Keratinocyte (primary cell): ENCODE data around the gene XKR8. TPM values are rescaled to one million over a fixed set of nuclear protein-coding genes. Genes with fewer than 3 reads are reported as not detected.

Experiments used
- DNase-seq: peaks from one replicate; pipeline ENCODE4 v3.0.0-alpha.2; 2011; ENCODE audit warnings: low read depth, missing footprints, low spot score
- FAIRE-seq: peaks from 2 replicates; lab custom pipeline; 2011; peaks lifted over from hg19 to GRCh38; lab: Jason Lieb, UNC
- H2AFZ ChIP-seq: 2 replicates; pipeline ENCODE4 v1.6.0; 2012; ENCODE audit warnings: low read length, control low read depth, inconsistent platforms; ENCODE audit not compliant: control insufficient read depth
- H3K27ac ChIP-seq: 2 replicates; pipeline ENCODE4 v1.5.1; 2011; ENCODE audit warnings: low read length; ENCODE audit not compliant: control insufficient read depth, insufficient read depth
- H3K27me3 ChIP-seq: 3 replicates; pipeline ENCODE4 v1.6.0; 2011; ENCODE audit warnings: low read length; ENCODE audit not compliant: control insufficient read depth, insufficient read depth; ENCODE audit errors: extremely low read depth
- H3K36me3 ChIP-seq, 2 experiments: 2 replicates in 1 of 2; 3 replicates in 1 of 2; pipeline ENCODE4 v1.5.1; 2011; ENCODE audit warnings: low read length in 2 of 2, mild to moderate bottlenecking in 1 of 2; ENCODE audit not compliant: control insufficient read depth in 2 of 2, insufficient read depth in 2 of 2; ENCODE audit errors: extremely low read depth in 1 of 2
- H3K4me1 ChIP-seq: 3 replicates; pipeline ENCODE4 v1.5.1; 2011; ENCODE audit warnings: low read length; ENCODE audit not compliant: control insufficient read depth, insufficient read depth; ENCODE audit errors: extremely low read depth
- H3K4me2 ChIP-seq: 3 replicates; pipeline ENCODE4 v1.6.0; 2011; ENCODE audit warnings: low read depth, low read length; ENCODE audit not compliant: control insufficient read depth, insufficient read depth; ENCODE audit errors: extremely low read depth
- H3K4me3 ChIP-seq, 3 experiments: fragments of 200-600 bp in 1 of 3; sonication (generic) in 1 of 3; 2 replicates in 2 of 3; 3 replicates in 1 of 3; pipeline ENCODE4 v1.5.1; 2011 to 2016; ENCODE audit warnings: low read length in 3 of 3, mild to moderate bottlenecking in 3 of 3, control low read depth in 2 of 3, inconsistent platforms in 1 of 3, low read depth in 1 of 3, mixed read lengths in 1 of 3, mixed run types in 1 of 3, moderate library complexity in 1 of 3; ENCODE audit not compliant: control insufficient read depth in 2 of 3, insufficient read depth in 2 of 3; ENCODE audit errors: extremely low read depth in 1 of 3
- H3K79me2 ChIP-seq: 2 replicates; pipeline ENCODE4 v1.6.0; 2012; ENCODE audit warnings: low read length; ENCODE audit not compliant: control insufficient read depth, insufficient read depth
- H3K9ac ChIP-seq: 3 replicates; pipeline ENCODE4 v1.6.0; 2011; ENCODE audit warnings: low read length; ENCODE audit not compliant: control insufficient read depth, insufficient read depth; ENCODE audit errors: extremely low read depth
- H3K9me1 ChIP-seq: 3 replicates; pipeline ENCODE4 v1.6.0; 2011; ENCODE audit warnings: low read length; ENCODE audit not compliant: control insufficient read depth, insufficient read depth; ENCODE audit errors: extremely low read depth
- H3K9me3 ChIP-seq: 2 replicates; pipeline ENCODE4 v1.5.1; 2012; ENCODE audit warnings: low read depth, low read length; ENCODE audit not compliant: control insufficient read depth
- H4K20me1 ChIP-seq: 3 replicates; pipeline ENCODE4 v1.6.0; 2011; ENCODE audit warnings: low read length; ENCODE audit not compliant: control insufficient read depth, insufficient read depth; ENCODE audit errors: extremely low read depth
- CTCF ChIP-seq, 3 experiments: IDR thresholded peaks in 1 of 3; conservative IDR thresholded peaks in 1 of 3; optimal IDR thresholded peaks in 1 of 3; 2 replicates in 2 of 3; 3 replicates in 1 of 3; pipeline versions ENCODE3 to v1.5.1; 2011; ENCODE audit warnings: low read length in 3 of 3, mild to moderate bottlenecking in 3 of 3, moderate library complexity in 2 of 3, control low read depth in 1 of 3, inconsistent platforms in 1 of 3; ENCODE audit not compliant: insufficient read depth in 2 of 3; ENCODE audit errors: extremely low read depth in 1 of 3
- EZH2 ChIP-seq: IDR thresholded peaks from one replicate; pipeline ENCODE4 v1.6.1; 2012; ENCODE audit warnings: inconsistent platforms, mild to moderate bottlenecking, low read length, moderate library complexity
- dilution Hi-C: fragments of 300-500 bp; cut with MboI; formaldehyde crosslinking; loops from one replicate; pipeline ENCODE4 v1.7.0; 2020; ENCODE audit warnings: low sequenced_read_pairs; ENCODE audit not compliant: extremely low pct_ligation_motif_present
- polyA plus RNA-seq, 5 experiments: library from polyadenylated mRNA; depleted of rRNA in 3 of 5; stranded (reverse) in 3 of 5; stranded (forward) in 1 of 5; unstranded in 1 of 5; fragments of >200 nt; gene quantifications; 1 replicate in 1 of 5; 2 replicates in 3 of 5; 3 replicates in 1 of 5; pipeline versions ENCODE4 v1.2.1 to v1.2.3, GENCODE V29; 2011 to 2012; ENCODE audit warnings: missing spikeins in 2 of 5, low read depth in 1 of 5, low replicate concordance in 1 of 5

The XKR8 gene
- polyA plus RNA-seq, 1 donor (not counting 4 experiments of a cell fraction or from before 2014, with no cell fraction given), result 3.2 TPM

GRCh38 chr1:27940297-27940696, 19.5 kb upstream of the XKR8 start:
- H3K79me2 ChIP-seq, result no peaks in the 10 kb centered on the region
- dilution Hi-C loops, result no loop called here
- H3K27ac ChIP-seq, result no peak overlapping the region
- H2AFZ ChIP-seq, result no peak overlapping the region
- TF ChIP-seq EZH2 (no peak), CTCF (optimal IDR thresholded peaks at IDR 0.05 in 1 of 3, IDR thresholded peaks at IDR 0.05 in 1 of 3, conservative IDR thresholded peaks at IDR 0.05 in 1 of 3; ENCODE audit: extremely low read depth in 1 of 3, insufficient read depth in 2 of 3, low read length in 3 of 3) (peak in 2 of 3 experiments; percentile 27 to 37)
- no peaks in the 10 kb centered on the region for H3K36me3 ChIP-seq
- no peak overlapping the region for H3K9ac ChIP-seq
- H3K27me3 ChIP-seq, result peaks cover 6% of the 10 kb centered on the region
- peaks cover 4% of the 10 kb centered on the region for H3K4me1 ChIP-seq
- no peaks in the 10 kb centered on the region for H3K9me1 ChIP-seq
- H4K20me1 ChIP-seq, result no peaks in the 10 kb centered on the region
- H3K4me3 ChIP-seq, result no peak overlapping the region
- no peaks in the 10 kb centered on the region for H3K9me3 ChIP-seq
- DNase-seq, result no peak
- FAIRE-seq, result no peak
- no peak overlapping the region for H3K4me2 ChIP-seq

- Histone ChIP-seq H3K9me3 (no peaks in the 10 kb centered on the region), H3K4me1 (no peaks in the 10 kb centered on the region), H3K27ac (no peak overlapping the region), H3K36me3 (no peaks in the 10 kb centered on the region), H3K4me2 (no peak overlapping the region), H2AFZ (no peak overlapping the region), H3K79me2 (no peaks in the 10 kb centered on the region), H3K9ac (no peak overlapping the region), H4K20me1 (no peaks in the 10 kb centered on the region), H3K9me1 (no peaks in the 10 kb centered on the region), H3K27me3 (no peaks in the 10 kb centered on the region), H3K4me3 (no peak overlapping the region)
- FAIRE-seq (no peak), DNase-seq (no peak)
- dilution Hi-C loops, result no loop called here
- TF ChIP-seq CTCF (optimal IDR thresholded peaks at IDR 0.05 in 1 of 3, IDR thresholded peaks at IDR 0.05 in 1 of 3, conservative IDR thresholded peaks at IDR 0.05 in 1 of 3; ENCODE audit: extremely low read depth in 1 of 3, insufficient read depth in 2 of 3, low read length in 3 of 3) (no peak), EZH2 (no peak)
Measured at GRCh38 chr1:27940870-27941560, 18.8 kb upstream of the XKR8 start.
